Measurements from ENCODE around the gene GRAMD1B.

GRCh38 chr11:123628936-123629683 is 199.0 kb downstream of the GRAMD1B start:
- no peak for TF ChIP-seq POLR2A (IDR thresholded peaks at IDR 0.05; ENCODE audit: low read length)
- no peak for TF ChIP-seq GATA1 (IDR thresholded peaks at IDR 0.05; ENCODE audit: low read depth, low read length)

Measured in erythroblast (primary cell).